Measurements from ENCODE around the gene PLCXD3. TPM values are rescaled to one million over a fixed set of nuclear protein-coding genes. Genes with fewer than 3 reads are reported as not detected.

Gene PLCXD3
- total and polyA plus RNA-seq, 2 of the 8 experiments (the other 6 are each of a cell fraction or from before 2014, with no cell fraction given): 0.03 to 0.07 TPM

DNA sequence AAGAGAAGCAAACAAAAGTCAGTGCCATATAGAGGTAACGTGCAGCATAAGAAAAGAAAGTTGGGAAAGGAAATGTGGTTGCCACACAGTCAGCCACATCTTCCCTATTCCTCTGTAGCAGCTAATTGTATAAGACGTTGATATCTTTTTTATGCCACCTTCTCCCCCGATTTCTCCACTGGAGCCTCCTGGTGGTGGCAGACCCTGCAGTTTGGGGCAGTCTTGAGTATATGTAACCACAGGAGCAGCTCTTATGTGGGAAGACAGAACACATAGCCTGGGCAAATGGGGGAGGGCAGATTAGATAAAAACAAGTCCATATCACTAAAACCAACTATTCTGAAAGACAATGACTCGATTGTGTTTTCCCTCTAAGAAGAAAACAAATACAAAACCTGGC is 99.7 kb downstream of the PLCXD3 start:
- Histone ChIP-seq H3K9me3 (ENCODE audit: insufficient read depth in 2 of 2, low read depth in 1 of 2, low read length in 1 of 2) (no peaks in the 10 kb centered on the region), H4K91ac (replicated peaks; ENCODE audit: insufficient read length, low read length) (no peak overlapping the region), H4K8ac (ENCODE audit: extremely low read depth, insufficient read depth, low read length) (no peak overlapping the region), H3K23me2 (ENCODE audit: low read depth, low read length) (no peaks in the 10 kb centered on the region), H2BK15ac (ENCODE audit: low read length) (no peak overlapping the region), H4K5ac (ENCODE audit: insufficient read length, low read depth, low read length) (no peak overlapping the region), H4K20me1 (replicated peaks in 1 of 2; ENCODE audit: control insufficient read depth in 1 of 2, insufficient read depth in 2 of 2, low read length in 2 of 2) (no peaks in the 10 kb centered on the region), H3K18ac (ENCODE audit: extremely low read depth, low read length) (no peak overlapping the region), H3K4me1 (replicated peaks in 1 of 4; ENCODE audit: control insufficient read depth in 3 of 4, insufficient read depth in 4 of 4, low read length in 3 of 4) (peaks cover 0 to 3% (median 0%) of the 10 kb centered on the region in 4 experiments; a peak in 1 of 7 replicates), H3K4ac (replicated peaks; ENCODE audit: insufficient read length, low read depth, low read length) (no peak overlapping the region), H3K4me3 (ENCODE audit: extremely low read depth in 1 of 4, insufficient read depth in 2 of 4, low read depth in 3 of 4, low read length in 4 of 4) (no peak overlapping the region), H3K36me3 (ENCODE audit: control insufficient read depth in 2 of 4, insufficient read depth in 4 of 4, low read length in 3 of 4) (no peaks in the 10 kb centered on the region), H2AFZ (ENCODE audit: low read length) (peak overlapping the region; percentile 58; the same call in 1 of the 2 replicates), H2BK5ac (ENCODE audit: low read depth, low read length) (no peak overlapping the region), H2BK20ac (ENCODE audit: low read length) (no peak overlapping the region), H3K27ac (ENCODE audit: low read depth, low read length) (no peak overlapping the region), H3K79me2 (ENCODE audit: control insufficient read depth in 1 of 2, insufficient read depth in 2 of 2, low read length in 2 of 2) (no peaks in the 10 kb centered on the region), H2BK12ac (ENCODE audit: low read depth, low read length) (no peak overlapping the region), H3K4me2 (ENCODE audit: insufficient read depth in 1 of 2, low read depth in 2 of 2, low read length in 2 of 2) (no peak overlapping the region), H2AK5ac (ENCODE audit: low read depth, low read length) (no peak overlapping the region; the same call in 1 of the 2 replicates), H3K9ac (replicated peaks in 1 of 4; ENCODE audit: extremely low read depth in 1 of 4, low read depth in 3 of 4, low read length in 3 of 4) (no peak overlapping the region), H3K79me1 (ENCODE audit: low read depth, low read length) (no peaks in the 10 kb centered on the region), H3K56ac (replicated peaks; ENCODE audit: insufficient read length, low read depth, low read length) (no peak overlapping the region), H3K27me3 (replicated peaks in 1 of 4; ENCODE audit: control insufficient read depth in 3 of 4, extremely low read depth in 1 of 4, insufficient read depth in 3 of 4, low read length in 3 of 4) (no peaks in the 10 kb centered on the region), H2BK120ac (replicated peaks; ENCODE audit: low read depth, low read length) (no peak overlapping the region), H3K23ac (ENCODE audit: insufficient read length) (no peak overlapping the region), H3K14ac (ENCODE audit: insufficient read length) (no peak overlapping the region)
- no peak for DNase-seq (ENCODE audit: low read depth in 1 of 2, low spot score in 2 of 2)
- WGBS, 2 experiments (ENCODE audit: extremely low coverage in 1 of 2, insufficient coverage in 1 of 2, insufficient read length in 1 of 2, insufficient replicate concordance in 2 of 2, low coverage in 1 of 2, low lambda C conversion rate in 2 of 2, missing lambda C conversion rate in 1 of 2): 69% methylated on average over 4 of the region's 4 CpGs; no CpG with 5 or more reads in 1 of the 2 experiments
- ChIA-PET POLR2A (ENCODE audit: partially characterized antibody) (no interaction called here), CTCF (ENCODE audit: partially characterized antibody) (interaction anchor here (0.6 to 2.0 kb wide), 14 partner anchors 10 to 506 kb away, joined by 3 to 5 read pairs (median 3); no protein-coding TSS in a partner anchor)
- FAIRE-seq: no peak
- TF ChIP-seq FOSL1 (IDR thresholded peaks at IDR 0.05; ENCODE audit: insufficient read depth, low read depth, low read length) (no peak), RAD21 (IDR thresholded peaks at IDR 0.05 in 1 of 2, conservative IDR thresholded peaks at IDR 0.05 in 1 of 2; ENCODE audit: low read depth in 2 of 2, low read length in 2 of 2) (peak; percentile 38 to 52; a peak in 3 of 4 replicates), ZNF274 (IDR thresholded peaks at IDR 0.05; ENCODE audit: borderline replicate concordance, extremely low read depth, low read length) (no peak), JUN (IDR thresholded peaks at IDR 0.05; ENCODE audit: low read depth, low read length) (no peak)
- TF ChIP-seq, protein P1, sequence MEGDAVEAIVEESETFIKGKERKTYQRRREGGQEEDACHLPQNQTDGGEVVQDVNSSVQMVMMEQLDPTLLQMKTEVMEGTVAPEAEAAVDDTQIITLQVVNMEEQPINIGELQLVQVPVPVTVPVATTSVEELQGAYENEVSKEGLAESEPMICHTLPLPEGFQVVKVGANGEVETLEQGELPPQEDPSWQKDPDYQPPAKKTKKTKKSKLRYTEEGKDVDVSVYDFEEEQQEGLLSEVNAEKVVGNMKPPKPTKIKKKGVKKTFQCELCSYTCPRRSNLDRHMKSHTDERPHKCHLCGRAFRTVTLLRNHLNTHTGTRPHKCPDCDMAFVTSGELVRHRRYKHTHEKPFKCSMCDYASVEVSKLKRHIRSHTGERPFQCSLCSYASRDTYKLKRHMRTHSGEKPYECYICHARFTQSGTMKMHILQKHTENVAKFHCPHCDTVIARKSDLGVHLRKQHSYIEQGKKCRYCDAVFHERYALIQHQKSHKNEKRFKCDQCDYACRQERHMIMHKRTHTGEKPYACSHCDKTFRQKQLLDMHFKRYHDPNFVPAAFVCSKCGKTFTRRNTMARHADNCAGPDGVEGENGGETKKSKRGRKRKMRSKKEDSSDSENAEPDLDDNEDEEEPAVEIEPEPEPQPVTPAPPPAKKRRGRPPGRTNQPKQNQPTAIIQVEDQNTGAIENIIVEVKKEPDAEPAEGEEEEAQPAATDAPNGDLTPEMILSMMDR (IDR thresholded peaks at IDR 0.05; ENCODE audit: control extremely low read depth in 1 of 3, insufficient read depth in 1 of 3, low read depth in 1 of 3, low read length in 3 of 3): peak; percentile 32 to 57 (median 51)
